ENCODE measurements around the gene MAML2. TPM values are rescaled to one million over a fixed set of nuclear protein-coding genes. Genes with fewer than 3 reads are reported as not detected.
A peak's percentile ranks its signal among the peaks of the same experiment; 100 is the strongest.
"Not testable (repeated sequence)": the region's sequence is repeated elsewhere in the genome, so short reads cannot be mapped to it uniquely, and the experiment has no call there.

MAML2 gene
- total RNA-seq, 1 donor from 2014 or later = 18.0 TPM

- peak; percentile 90 for DNase-seq (ENCODE audit: low read depth)
Observed at GRCh38 chr11:96187822-96188221, 155.2 kb downstream of the MAML2 start.

GRCh38 chr11:96186806-96187205 is 156.2 kb downstream of the MAML2 start:
- no peak for DNase-seq (ENCODE audit: low read depth)

DNA sequence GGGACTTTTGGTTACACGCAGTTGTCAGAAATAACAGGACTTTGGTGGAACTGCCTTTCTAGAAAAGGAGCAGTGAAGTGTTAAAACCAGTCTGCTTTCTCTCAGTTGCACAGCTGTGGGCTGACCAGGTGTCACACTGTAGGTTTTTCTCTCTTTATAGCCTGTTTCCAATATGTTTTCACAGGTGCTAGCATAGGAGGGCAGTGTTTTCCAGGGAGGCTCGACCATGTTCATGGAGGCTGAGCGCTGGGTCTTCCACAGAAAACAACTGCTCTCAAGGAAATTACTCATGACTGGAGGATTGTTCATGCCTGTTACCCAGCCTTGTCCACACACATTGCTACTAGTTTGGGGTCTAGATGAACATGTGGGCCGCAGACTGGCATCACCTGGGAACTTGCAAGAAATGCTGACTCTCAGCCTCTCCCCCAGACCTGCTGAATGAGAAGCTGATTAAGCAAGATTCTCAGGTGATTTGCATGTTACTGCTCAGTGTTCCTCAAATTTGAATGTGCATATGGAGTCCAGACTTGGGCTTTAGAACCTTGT is 157.7 kb downstream of the MAML2 start:
- DNase-seq (ENCODE audit: low read depth) = no peak

GRCh38 chr11:96180937-96181336 is 162.1 kb downstream of the MAML2 start:
- DNase-seq (ENCODE audit: low read depth) = not testable (repeated sequence)

- peak; percentile 80 for DNase-seq (ENCODE audit: low read depth)
Observed at GRCh38 chr11:96180341-96180740, 162.7 kb downstream of the MAML2 start.

DNA sequence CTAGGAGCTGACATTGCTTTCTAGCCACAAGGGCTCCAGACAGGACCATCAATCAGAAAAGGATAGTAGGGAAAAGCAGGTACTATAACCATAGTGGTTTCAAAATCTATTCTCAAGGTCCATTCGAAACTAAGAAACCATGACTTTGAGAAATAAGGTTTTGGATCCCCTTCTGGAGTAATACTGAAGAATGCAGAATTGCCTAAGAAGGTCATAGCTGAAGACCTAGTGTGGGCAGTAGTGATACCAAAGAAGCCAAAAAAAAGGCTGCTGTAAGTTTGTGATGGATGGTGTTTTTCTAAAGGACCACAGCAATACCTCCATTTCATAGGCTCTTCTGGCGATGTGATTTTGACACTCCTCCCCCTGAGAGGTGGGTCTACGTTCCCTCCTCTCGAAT is 163.1 kb downstream of the MAML2 start:
- DNase-seq (ENCODE audit: low read depth) = no peak

DNA sequence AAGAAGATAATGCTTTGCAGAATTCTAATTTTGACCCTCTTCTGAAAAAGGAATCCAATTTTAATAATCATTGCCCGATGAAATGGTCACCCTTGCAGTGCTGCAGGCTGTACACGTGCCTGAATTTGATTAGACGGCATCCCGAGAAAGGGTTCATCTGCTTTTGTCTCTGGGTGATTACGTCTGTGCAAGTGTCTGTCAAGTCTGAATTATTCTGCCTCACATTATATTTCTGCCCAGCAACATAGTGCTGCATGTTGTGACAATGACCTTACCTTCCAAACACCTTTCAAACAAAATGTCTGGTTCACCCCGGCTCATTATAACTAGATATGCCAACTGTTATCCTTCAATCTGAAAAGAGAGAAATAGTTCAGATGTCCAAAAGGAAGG is 164.1 kb downstream of the MAML2 start:
- no peak for DNase-seq (ENCODE audit: low read depth)

GRCh38 chr11:96178049-96178886 is 164.7 kb downstream of the MAML2 start:
- no peak for DNase-seq (ENCODE audit: low read depth)

DNA sequence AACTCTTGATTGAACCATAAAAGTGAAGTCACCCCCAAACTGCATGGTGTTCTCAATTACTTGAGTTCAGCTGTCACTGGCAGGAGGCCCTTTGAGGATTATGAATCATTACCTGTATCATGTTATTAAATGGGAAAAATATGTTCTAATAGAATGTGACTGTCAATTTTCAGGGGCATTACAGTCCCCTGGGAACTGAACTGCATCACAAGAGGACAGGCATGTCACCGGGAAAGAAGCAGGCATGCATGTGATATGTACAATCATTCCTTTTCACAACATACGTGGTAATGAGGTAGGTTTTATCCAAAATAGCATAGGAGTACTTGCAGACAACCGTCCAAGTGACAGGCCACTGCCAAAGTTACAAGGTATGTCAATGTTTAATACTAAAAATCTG is 165.8 kb downstream of the MAML2 start:
- DNase-seq (ENCODE audit: low read depth) = no peak

DNA sequence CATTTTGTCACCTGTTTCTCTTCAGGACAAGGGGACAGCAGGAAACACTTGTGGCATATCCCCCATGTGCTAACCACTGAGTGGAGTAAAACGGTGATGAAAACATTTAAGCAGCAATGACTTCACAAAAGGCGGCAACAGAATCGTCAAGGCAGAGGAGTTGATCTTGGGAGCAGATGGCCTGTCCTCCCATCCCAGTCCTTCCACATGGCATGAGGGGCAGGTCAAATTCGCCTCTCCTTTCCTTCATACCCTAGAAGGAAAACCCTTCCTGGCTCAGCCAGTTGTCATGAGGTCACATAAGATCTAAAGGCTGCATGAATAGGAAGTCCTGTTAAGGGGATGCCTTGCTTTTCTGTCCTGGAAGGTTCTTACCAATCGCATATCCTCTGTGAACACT is 169.1 kb downstream of the MAML2 start:
- DNase-seq (ENCODE audit: low read depth) = no peak

DNA sequence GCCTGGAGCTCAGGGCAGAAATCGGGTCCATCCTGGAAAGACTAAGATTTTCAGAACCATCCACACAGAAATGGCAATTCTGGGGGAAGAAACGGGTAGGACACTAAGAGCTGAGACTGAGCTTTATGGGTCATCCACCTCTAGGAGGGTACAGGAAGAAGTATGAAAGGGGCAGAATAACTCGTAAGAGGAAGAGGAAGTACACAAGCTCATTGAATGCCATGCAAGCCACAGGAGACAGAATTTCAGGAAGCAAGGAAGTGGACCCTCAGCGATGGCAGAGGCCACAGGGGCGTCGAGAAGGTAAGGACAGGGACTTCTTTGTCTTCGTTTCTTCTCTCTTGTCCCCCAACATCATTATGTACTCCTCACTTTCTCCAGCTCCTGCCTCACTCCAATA is 169.6 kb downstream of the MAML2 start:
- DNase-seq (ENCODE audit: low read depth) = no peak

- DNase-seq (ENCODE audit: low read depth) = no peak
Observed at GRCh38 chr11:96172604-96173003, 170.4 kb downstream of the MAML2 start.

- DNase-seq (ENCODE audit: low read depth) = peak; percentile 29
Observed at GRCh38 chr11:96169250-96169649, 173.7 kb downstream of the MAML2 start.

DNA sequence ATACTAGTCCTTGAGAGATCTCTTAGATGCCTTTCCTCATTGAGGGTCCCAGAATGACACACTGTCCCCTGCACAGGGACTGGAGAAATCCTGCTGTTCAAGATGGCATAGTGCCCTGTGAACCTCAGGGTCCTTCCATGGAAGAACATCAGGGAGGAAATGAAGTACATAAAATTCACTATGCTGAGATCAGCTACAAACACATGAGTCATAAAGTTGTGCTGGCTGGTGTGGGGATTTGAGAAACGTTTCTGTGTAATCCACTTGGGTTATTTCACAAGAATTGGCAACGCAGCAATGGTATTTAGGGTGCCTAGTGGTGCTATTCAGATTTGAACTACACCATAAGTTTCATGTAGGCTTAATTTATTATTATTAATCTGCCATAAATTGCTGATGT is 174.4 kb downstream of the MAML2 start:
- peak; percentile 97 for DNase-seq (ENCODE audit: low read depth)

DNA sequence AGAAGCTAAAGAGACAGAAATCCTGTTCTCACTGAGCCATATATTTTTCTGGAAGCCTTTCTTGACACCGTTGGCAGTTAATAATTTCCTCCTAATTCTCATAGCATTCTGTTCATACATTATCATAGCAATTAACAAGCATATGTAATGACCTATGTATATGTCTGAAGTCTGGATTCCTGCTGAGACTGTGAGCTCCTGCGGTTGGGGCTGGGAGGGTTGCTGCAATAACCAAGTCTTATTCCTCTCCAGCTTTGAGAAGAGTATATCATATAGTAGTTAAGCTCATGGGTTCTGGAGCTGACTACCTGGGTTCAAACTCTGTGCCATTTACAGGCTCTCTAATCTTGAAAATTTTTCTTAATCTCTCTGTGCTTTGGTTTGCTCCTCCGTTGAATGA is 175.2 kb downstream of the MAML2 start:
- DNase-seq (ENCODE audit: low read depth) = no peak

GRCh38 chr11:96167203-96167758 is 175.7 kb downstream of the MAML2 start:
- no peak for DNase-seq (ENCODE audit: low read depth)

GRCh38 chr11:96162816-96163499 is 180.0 kb downstream of the MAML2 start:
- DNase-seq (ENCODE audit: low read depth) = no peak

GRCh38 chr11:96161307-96162089 is 181.5 kb downstream of the MAML2 start:
- DNase-seq (ENCODE audit: low read depth) = no peak

GRCh38 chr11:96160732-96161306 is 182.2 kb downstream of the MAML2 start:
- DNase-seq (ENCODE audit: low read depth) = no peak

DNA sequence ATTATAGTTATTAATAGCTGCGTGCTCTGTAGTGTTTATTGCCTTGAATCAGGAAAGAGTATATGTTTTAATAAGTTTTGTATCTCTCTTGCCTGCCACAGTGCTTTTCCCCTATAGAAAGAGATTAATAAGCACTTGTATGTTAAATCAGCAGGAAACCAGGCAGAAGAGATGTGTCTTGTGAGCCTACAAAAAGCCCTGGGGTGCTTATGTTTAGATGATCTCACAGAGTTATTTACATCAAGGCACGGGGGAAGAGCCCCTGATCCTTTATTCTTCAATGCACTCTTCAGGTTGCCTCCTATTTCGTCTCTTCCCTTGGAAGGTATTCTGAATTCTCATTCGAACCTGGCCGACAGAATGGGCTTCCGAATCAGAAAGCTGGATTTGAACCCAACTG is 183.0 kb downstream of the MAML2 start:
- DNase-seq (ENCODE audit: low read depth) = no peak

DNA sequence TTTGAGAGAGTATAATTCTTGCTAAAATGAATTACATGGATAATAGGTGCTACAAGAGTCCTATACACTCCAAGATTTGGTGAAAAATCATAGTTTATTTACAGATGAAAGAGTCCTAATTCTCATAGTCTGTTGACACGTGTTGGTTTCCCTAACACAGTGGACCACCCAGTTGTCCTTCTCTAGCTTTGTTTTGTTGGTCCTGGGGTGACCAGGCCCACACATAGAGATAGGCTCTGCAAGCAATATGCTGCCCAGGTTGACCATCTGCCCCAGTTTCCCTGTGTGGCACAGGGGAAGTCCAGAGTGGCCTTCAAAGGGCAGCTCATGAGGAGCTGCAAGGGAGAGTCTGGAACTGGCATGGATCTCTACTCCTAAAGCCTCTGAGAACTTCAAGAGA is 184.9 kb downstream of the MAML2 start:
- DNase-seq (ENCODE audit: low read depth) = no peak

DNA sequence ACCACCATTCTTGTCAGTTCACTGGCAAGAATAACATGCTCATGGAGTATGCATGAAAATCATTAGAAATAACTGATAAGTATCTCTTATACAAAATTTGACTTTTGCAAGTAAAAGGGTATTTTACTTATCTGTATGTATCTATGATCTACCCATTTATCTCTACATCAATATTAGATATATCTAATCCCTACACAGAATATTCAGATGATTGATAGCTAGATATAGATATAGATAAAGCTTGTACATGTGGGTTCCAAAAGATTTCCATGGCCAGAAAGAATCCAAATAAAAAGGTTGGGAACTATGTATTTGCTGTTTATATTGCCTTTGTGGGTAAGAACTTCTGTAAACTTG is 185.5 kb downstream of the MAML2 start:
- DNase-seq (ENCODE audit: low read depth) = no peak
